OCI-LY1 (cell line): ENCODE data around the gene SYNM.

Source experiments
- H2AFZ ChIP-seq: fragments of 200-600 bp; sonication (generic), shearing (Covaris generic); 2 replicates; pipeline ENCODE4 v1.6.0; 2014; ENCODE audit warnings: antibody characterized with exemption, mild to moderate bottlenecking, low read length
- H3F3A ChIP-seq: fragments of 200-600 bp; sonication (generic), shearing (Covaris generic); 2 replicates; pipeline ENCODE4 v1.6.0; 2014; ENCODE audit warnings: mild to moderate bottlenecking, antibody characterized with exemption, low read length, moderate library complexity; ENCODE audit not compliant: insufficient read depth
- H3K27ac ChIP-seq: fragments of 200-600 bp; sonication (generic); 2 replicates; pipeline ENCODE4 v1.5.1; 2014; ENCODE audit warnings: low read length, mixed run types, mild to moderate bottlenecking, low read depth; ENCODE audit not compliant: poor library complexity, severe bottlenecking
- H3K27me3 ChIP-seq: fragments of 200-600 bp; sonication (generic); 2 replicates; pipeline ENCODE4 v1.6.0; 2014; ENCODE audit warnings: antibody characterized with exemption, mild to moderate bottlenecking, low read length, moderate library complexity; ENCODE audit not compliant: insufficient read depth
- H3K36me3 ChIP-seq: fragments of 200-600 bp; sonication (generic); 2 replicates; pipeline ENCODE4 v1.6.1; 2014; ENCODE audit warnings: mild to moderate bottlenecking, antibody characterized with exemption, low read length, moderate library complexity, mixed read lengths; ENCODE audit not compliant: insufficient read depth
- H3K4me1 ChIP-seq: fragments of 200-600 bp; sonication (generic); 2 replicates; pipeline ENCODE4 v1.5.1; 2014; ENCODE audit warnings: mild to moderate bottlenecking, low read length, moderate library complexity; ENCODE audit not compliant: insufficient read depth, severe bottlenecking
- H3K4me2 ChIP-seq: fragments of 200-600 bp; sonication (generic), shearing (Covaris generic); 2 replicates; pipeline ENCODE4 v1.6.1; 2014; ENCODE audit warnings: low read length
- H3K4me3 ChIP-seq: fragments of 200-600 bp; sonication (generic); 2 replicates; pipeline ENCODE4 v1.5.1; 2014; ENCODE audit warnings: low read length, low read depth, mild to moderate bottlenecking, mixed read lengths; ENCODE audit not compliant: poor library complexity, severe bottlenecking
- H3K79me2 ChIP-seq: fragments of 200-600 bp; shearing (Covaris generic); 2 replicates; pipeline ENCODE4 v1.6.1; 2016; ENCODE audit warnings: mixed run types, low read length, mixed read lengths; ENCODE audit not compliant: insufficient read depth
- H3K9ac ChIP-seq: fragments of 200-600 bp; sonication (generic), shearing (Covaris generic); 2 replicates; pipeline ENCODE4 v1.6.1; 2014; ENCODE audit warnings: mild to moderate bottlenecking, low read length, mixed read lengths
- H3K9me2 ChIP-seq: fragments of 200-600 bp; sonication (generic), shearing (Covaris generic); 2 replicates; pipeline ENCODE4 v1.6.1; 2014; ENCODE audit warnings: low read depth, mild to moderate bottlenecking, low read length, mixed read lengths
- H3K9me3 ChIP-seq: fragments of 200-600 bp; shearing (Covaris generic); 2 replicates; pipeline ENCODE4 v1.6.1; 2014; ENCODE audit warnings: low read length, mixed read lengths
- H4K20me1 ChIP-seq: fragments of 200-600 bp; sonication (generic), shearing (Covaris generic); 2 replicates; pipeline ENCODE4 v1.6.0; 2016; ENCODE audit warnings: mild to moderate bottlenecking, low read length; ENCODE audit not compliant: insufficient read depth
- CTCF ChIP-seq: fragments of 200-600 bp; sonication (generic), shearing (Covaris generic); IDR thresholded peaks from 2 replicates; pipeline ENCODE4 v1.5.1; 2017; ENCODE audit warnings: mild to moderate bottlenecking, antibody characterized with exemption, low read length, moderate library complexity, mixed read lengths
- EZH2 ChIP-seq: fragments of 200-600 bp; sonication (generic), shearing (Covaris generic); IDR thresholded peaks from 2 replicates; pipeline ENCODE4 v1.8.0; 2017; ENCODE audit warnings: borderline replicate concordance, mixed run types, mild to moderate bottlenecking, antibody characterized with exemption, low read length, moderate library complexity, mixed read lengths

Gene SYNM

GRCh38 chr15:99117111-99117510 lies 12.2 kb downstream of the SYNM start:
- no peak overlapping the region for H2AFZ ChIP-seq
- no peak for TF ChIP-seq CTCF
- no peak for TF ChIP-seq EZH2
- H3K79me2 ChIP-seq, result no peaks in the 10 kb centered on the region
- H3K4me3 ChIP-seq, result no peak overlapping the region
- 0 out of 2 replicates have a peak, but pooled peaks cover 9% of the 10 kb centered on the region for H3K27me3 ChIP-seq
- no peaks in the 10 kb centered on the region for H3K9me2 ChIP-seq
- H3K9ac ChIP-seq, result no peak overlapping the region
- H3K27ac ChIP-seq, result no peak overlapping the region
- no peak overlapping the region for H3K4me2 ChIP-seq
- no peaks in the 10 kb centered on the region for H3K4me1 ChIP-seq
- no peaks in the 10 kb centered on the region for H4K20me1 ChIP-seq
- H3K9me3 ChIP-seq, result no peaks in the 10 kb centered on the region
- no peaks in the 10 kb centered on the region for H3K36me3 ChIP-seq
- H3F3A ChIP-seq, result no peaks in the 10 kb centered on the region

DNA sequence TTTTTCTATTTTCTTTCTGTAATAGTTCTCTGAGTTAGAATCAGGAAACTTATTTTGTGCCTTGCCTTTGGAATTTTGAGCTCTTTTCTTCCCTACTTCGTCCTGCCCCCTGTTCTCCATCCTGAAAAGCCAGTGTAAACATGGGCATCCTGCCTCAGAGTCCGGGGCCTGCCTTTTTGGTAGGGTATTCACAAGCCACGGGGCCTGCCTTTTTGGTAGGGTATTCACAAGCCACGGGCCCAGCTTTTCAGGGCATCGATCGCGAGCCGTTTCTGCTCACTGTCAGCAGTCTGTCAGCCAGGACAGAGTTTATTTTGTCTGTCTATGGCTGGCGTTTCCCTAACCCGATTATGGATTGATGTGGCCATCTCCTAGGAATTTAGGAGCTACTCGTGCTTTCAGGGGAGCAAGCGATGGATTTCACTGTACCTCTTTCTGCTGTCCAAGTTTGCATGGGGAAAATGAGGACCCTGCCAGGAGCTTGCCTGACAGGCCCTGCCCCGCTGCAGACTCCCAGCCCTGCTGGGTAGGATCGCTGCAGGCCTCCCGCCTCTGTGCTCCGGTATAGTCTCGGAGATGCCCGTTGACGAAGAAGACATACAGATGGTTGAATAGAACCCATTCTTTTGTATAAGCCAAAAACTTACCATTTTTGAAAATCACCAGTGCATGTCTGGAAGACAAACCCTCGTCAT lies 12.8 kb downstream of the SYNM start:
- H3K79me2 ChIP-seq, result no peaks in the 10 kb centered on the region
- H2AFZ ChIP-seq, result no peak overlapping the region
- H3K4me3 ChIP-seq, result no peak overlapping the region
- no peaks in the 10 kb centered on the region for H3F3A ChIP-seq
- no peaks in the 10 kb centered on the region for H3K9me2 ChIP-seq
- H3K4me1 ChIP-seq, result no peaks in the 10 kb centered on the region
- 0 out of 2 replicates have a peak, but pooled peaks cover 9% of the 10 kb centered on the region for H3K27me3 ChIP-seq
- no peak overlapping the region for H3K4me2 ChIP-seq
- H4K20me1 ChIP-seq, result no peaks in the 10 kb centered on the region
- no peaks in the 10 kb centered on the region for H3K36me3 ChIP-seq
- H3K9me3 ChIP-seq, result no peaks in the 10 kb centered on the region
- no peak overlapping the region for H3K9ac ChIP-seq
- no peak overlapping the region for H3K27ac ChIP-seq
- TF ChIP-seq CTCF (no peak), EZH2 (no peak)

- Histone ChIP-seq H3K4me2 (no peak overlapping the region), H3K79me2 (no peaks in the 10 kb centered on the region), H3K4me1 (no peaks in the 10 kb centered on the region), H3K36me3 (no peaks in the 10 kb centered on the region), H3K9me2 (no peaks in the 10 kb centered on the region), H3K27ac (no peak overlapping the region), H4K20me1 (no peaks in the 10 kb centered on the region), H3K9me3 (no peaks in the 10 kb centered on the region), H3K4me3 (no peak overlapping the region), H3K9ac (no peak overlapping the region), H3F3A (no peaks in the 10 kb centered on the region), H3K27me3 (0 out of 2 replicates have a peak, but pooled peaks cover 9% of the 10 kb centered on the region), H2AFZ (no peak overlapping the region)
- no peak for TF ChIP-seq CTCF
- TF ChIP-seq EZH2, result no peak
Observed at GRCh38 chr15:99118258-99118632, 13.4 kb downstream of the SYNM start.
